ENCODE measurements around the gene NTSR2. TPM values are rescaled to one million over a fixed set of nuclear protein-coding genes. Genes with fewer than 3 reads are reported as not detected.

Gene NTSR2
- total RNA-seq = not detected
- not detected for total RNA-seq (2013)
- 0 to 0.25 (median 0) reads per million in 29 experiments for total RNA-seq

- H3K4me3 Mint-ChIP-seq = no peak within 1 kb of the TSS
- Histone ChIP-seq H3K27ac (ENCODE audit: low read length) (no peak within 1 kb of the TSS), H3K36me3 (ENCODE audit: control insufficient read depth in 2 of 2, extremely low read depth in 1 of 2, insufficient read depth in 1 of 2, low read length in 1 of 2) (no peaks in the 10 kb centered on the region), H3K4me3 (ENCODE audit: control insufficient read depth in 1 of 2, extremely low read depth in 1 of 2, low read length in 1 of 2) (no peak within 1 kb of the TSS), H3K27me3 (replicated peaks in 1 of 2; ENCODE audit: control insufficient read depth in 2 of 2, extremely low read depth in 1 of 2, insufficient read depth in 2 of 2, low read length in 1 of 2) (peaks cover 10 to 28% of the 10 kb centered on the region in 2 experiments), H3K4me1 (ENCODE audit: control insufficient read depth in 1 of 2, extremely low read depth in 1 of 2, insufficient read depth in 2 of 2, low read length in 2 of 2) (no peaks in the 10 kb centered on the region), H3K9me3 (no peaks in the 10 kb centered on the region)
- H3K36me3 Mint-ChIP-seq = peaks cover 4% of the 10 kb centered on the region
- POLR2A ChIA-PET = no interaction called here
- DNase-seq = peak in 9 of 35 experiments; percentile 3 to 35 (median 14)
- ATAC-seq (replicated peaks in 1 of 4) = peak; percentile 50 to 70 (median 62)
- peaks cover 42 to 48% of the 10 kb centered on the region in 2 donors for H3K27me3 Mint-ChIP-seq
- CTCF ChIA-PET = no interaction called here
- H3K4me1 Mint-ChIP-seq = peaks cover 0 to 7% (median 3%) of the 10 kb centered on the region in 3 donors
- WGBS (ENCODE audit: insufficient coverage) = 24% methylated on average over 87 of the region's 93 CpGs
- no peaks in the 10 kb centered on the region for H3K9me3 Mint-ChIP-seq
- H3K27ac Mint-ChIP-seq = no peak within 1 kb of the TSS
Observed at GRCh38 chr2:11669454-11670291, at the start of gene NTSR2. NTSR2 (minus strand) TSS chr2:11670195; CDS start chr2:11670129, 66 bp downstream.

- ChIA-PET CTCF (interaction anchor here (0.6 to 1.6 kb wide), 6 partner anchors 15 to 63 kb away, joined by 3 to 5 read pairs (median 3); no protein-coding TSS in a partner anchor), POLR2A (interaction anchor here in 1 of 2 donors (0.7 kb wide), 1 partner anchor 996 kb away, joined by 6 read pairs; no protein-coding TSS in a partner anchor)
- H3K27ac Mint-ChIP-seq = no peak overlapping the region
Observed at GRCh38 chr2:11719230-11719977, 49.4 kb upstream of the NTSR2 start.

GRCh38 chr2:11718606-11719005 is 48.6 kb upstream of the NTSR2 start:
- Mint-ChIP-seq H3K4me3 (no peak overlapping the region), H3K36me3 (no peaks in the 10 kb centered on the region), H3K9me3 (no peaks in the 10 kb centered on the region), H3K27me3 (peaks cover 8 to 27% of the 10 kb centered on the region in 2 donors), H3K4me1 (peaks cover 5 to 11% (median 6%) of the 10 kb centered on the region in 3 donors), H3K27ac (no peak overlapping the region)
- WGBS (ENCODE audit: insufficient coverage) = no CpG with 5 or more reads among the region's 5 CpGs
- ChIA-PET POLR2A (interaction anchor here in 1 of 2 donors (0.6 kb wide), 1 partner anchor 902 kb away, joined by 3 read pairs; no protein-coding TSS in a partner anchor), CTCF (interaction anchor here (0.6 to 1.6 kb wide), 3 partner anchors 14 to 64 kb away, joined by 3 to 5 read pairs (median 3); no protein-coding TSS in a partner anchor)
- no peaks in the 10 kb centered on the region for H3K36me3 ChIP-seq (ENCODE audit: control insufficient read depth in 2 of 2, extremely low read depth in 1 of 2, insufficient read depth in 1 of 2, low read length in 1 of 2)
- no peak overlapping the region for H3K27ac ChIP-seq (ENCODE audit: low read length)
- H3K27me3 ChIP-seq (replicated peaks in 1 of 2; ENCODE audit: control insufficient read depth in 2 of 2, extremely low read depth in 1 of 2, insufficient read depth in 2 of 2, low read length in 1 of 2) = peaks cover 0 to 24% of the 10 kb centered on the region in 2 experiments
- no peaks in the 10 kb centered on the region for H3K9me3 ChIP-seq
- peaks cover 0 to 4% of the 10 kb centered on the region in 2 experiments for H3K4me1 ChIP-seq (ENCODE audit: control insufficient read depth in 1 of 2, extremely low read depth in 1 of 2, insufficient read depth in 2 of 2, low read length in 2 of 2)
- H3K4me3 ChIP-seq (ENCODE audit: control insufficient read depth in 1 of 2, extremely low read depth in 1 of 2, low read length in 1 of 2) = no peak overlapping the region
- ATAC-seq (replicated peaks in 1 of 4) = no peak
- no peak for DNase-seq

More at GRCh38 chr2:11719230-11719977, 49.4 kb upstream of the NTSR2 start:
- Histone ChIP-seq H3K36me3 (ENCODE audit: control insufficient read depth in 2 of 2, extremely low read depth in 1 of 2, insufficient read depth in 1 of 2, low read length in 1 of 2) (no peaks in the 10 kb centered on the region), H3K4me3 (ENCODE audit: control insufficient read depth in 1 of 2, extremely low read depth in 1 of 2, low read length in 1 of 2) (no peak overlapping the region), H3K27me3 (replicated peaks in 1 of 2; ENCODE audit: control insufficient read depth in 2 of 2, extremely low read depth in 1 of 2, insufficient read depth in 2 of 2, low read length in 1 of 2) (peaks cover 0 to 29% of the 10 kb centered on the region in 2 experiments), H3K9me3 (no peaks in the 10 kb centered on the region), H3K27ac (ENCODE audit: low read length) (no peak overlapping the region), H3K4me1 (ENCODE audit: control insufficient read depth in 1 of 2, extremely low read depth in 1 of 2, insufficient read depth in 2 of 2, low read length in 2 of 2) (peaks cover 0 to 4% of the 10 kb centered on the region in 2 experiments)
- Mint-ChIP-seq H3K27me3 (peaks cover 13 to 32% of the 10 kb centered on the region in 2 donors), H3K36me3 (no peaks in the 10 kb centered on the region), H3K4me1 (peaks cover 5 to 11% (median 6%) of the 10 kb centered on the region in 3 donors), H3K4me3 (peak overlapping the region; percentile 25 to 39 (median 33)), H3K9me3 (no peaks in the 10 kb centered on the region)
- DNase-seq (no peak), ATAC-seq (replicated peaks in 1 of 4) (no peak)
- 0% methylated on average over 1 of the region's 6 CpGs for WGBS (ENCODE audit: insufficient coverage)

- ATAC-seq (replicated peaks in 1 of 4) (no peak), DNase-seq (no peak)
- H3K36me3 ChIP-seq (ENCODE audit: control insufficient read depth in 2 of 2, extremely low read depth in 1 of 2, insufficient read depth in 1 of 2, low read length in 1 of 2) = no peaks in the 10 kb centered on the region
- peaks cover 8 to 27% of the 10 kb centered on the region in 2 donors for H3K27me3 Mint-ChIP-seq
- H3K27ac Mint-ChIP-seq = peak overlapping the region in 1 of 2 donors; percentile 41
- H3K27ac ChIP-seq (ENCODE audit: low read length) = no peak overlapping the region
- H3K4me3 ChIP-seq (ENCODE audit: control insufficient read depth in 1 of 2, extremely low read depth in 1 of 2, low read length in 1 of 2) = no peak overlapping the region
- no peaks in the 10 kb centered on the region for H3K9me3 ChIP-seq
- H3K27me3 ChIP-seq (replicated peaks in 1 of 2; ENCODE audit: control insufficient read depth in 2 of 2, extremely low read depth in 1 of 2, insufficient read depth in 2 of 2, low read length in 1 of 2) = peaks cover 0 to 24% of the 10 kb centered on the region in 2 experiments
- ChIA-PET POLR2A (no interaction called here), CTCF (interaction anchor here in 1 of 2 donors (1.6 kb wide), 1 partner anchor 29 kb away, joined by 3 read pairs; no protein-coding TSS in a partner anchor)
- H3K36me3 Mint-ChIP-seq = no peaks in the 10 kb centered on the region
- 80% methylated on average over 1 of the region's 1 CpG for WGBS (ENCODE audit: insufficient coverage)
- peaks cover 0 to 4% of the 10 kb centered on the region in 2 experiments for H3K4me1 ChIP-seq (ENCODE audit: control insufficient read depth in 1 of 2, extremely low read depth in 1 of 2, insufficient read depth in 2 of 2, low read length in 2 of 2)
- peaks cover 5 to 11% (median 6%) of the 10 kb centered on the region in 3 donors for H3K4me1 Mint-ChIP-seq
- H3K9me3 Mint-ChIP-seq = no peaks in the 10 kb centered on the region
- no peak overlapping the region for H3K4me3 Mint-ChIP-seq
Observed at GRCh38 chr2:11717623-11718022, 47.6 kb upstream of the NTSR2 start.

GRCh38 chr2:11716689-11717321 is 46.8 kb upstream of the NTSR2 start:
- ChIA-PET POLR2A (no interaction called here), CTCF (no interaction called here)
- Mint-ChIP-seq H3K27me3 (peaks cover 8 to 27% of the 10 kb centered on the region in 2 donors), H3K4me3 (no peak overlapping the region), H3K36me3 (no peaks in the 10 kb centered on the region), H3K27ac (no peak overlapping the region), H3K4me1 (peaks cover 5 to 11% (median 6%) of the 10 kb centered on the region in 3 donors), H3K9me3 (no peaks in the 10 kb centered on the region)
- Histone ChIP-seq H3K4me1 (ENCODE audit: control insufficient read depth in 1 of 2, extremely low read depth in 1 of 2, insufficient read depth in 2 of 2, low read length in 2 of 2) (peaks cover 0 to 4% of the 10 kb centered on the region in 2 experiments), H3K27ac (ENCODE audit: low read length) (no peak overlapping the region), H3K27me3 (replicated peaks in 1 of 2; ENCODE audit: control insufficient read depth in 2 of 2, extremely low read depth in 1 of 2, insufficient read depth in 2 of 2, low read length in 1 of 2) (peaks cover 0 to 24% of the 10 kb centered on the region in 2 experiments), H3K4me3 (ENCODE audit: control insufficient read depth in 1 of 2, extremely low read depth in 1 of 2, low read length in 1 of 2) (no peak overlapping the region), H3K9me3 (no peaks in the 10 kb centered on the region), H3K36me3 (ENCODE audit: control insufficient read depth in 2 of 2, extremely low read depth in 1 of 2, insufficient read depth in 1 of 2, low read length in 1 of 2) (no peaks in the 10 kb centered on the region)
- DNase-seq (no peak), ATAC-seq (replicated peaks in 1 of 4) (no peak)
- 77% methylated on average over 3 of the region's 8 CpGs for WGBS (ENCODE audit: insufficient coverage)

Data from T-cell (primary cell).